H1 (cell line): Measurements from ENCODE around the gene HIC1. TPM values are rescaled to one million over a fixed set of nuclear protein-coding genes. Genes with fewer than 3 reads are reported as not detected.

Experiments used
- CTCF ChIA-PET: fragments of 300-600 bp; sonication (Branson Sonifier 250); formaldehyde crosslinking; loops from one replicate; lab custom pipeline; 2021; ENCODE audit not compliant: partially characterized antibody; lab: Charles Lee
- POLR2A ChIA-PET: fragments of 300-600 bp; sonication (Branson Sonifier 250); formaldehyde crosslinking; loops from one replicate; lab custom pipeline; 2021; ENCODE audit warnings: inconsistent platforms; ENCODE audit not compliant: partially characterized antibody; lab: Charles Lee
- DNase-seq, 2 experiments: peaks; one replicate each; pipeline versions ENCODE4 v3.0.0 to v3.0.0-alpha.2; 2010 to 2022; ENCODE audit warnings: low spot score in 2 of 2, low read depth in 1 of 2, mixed read lengths in 1 of 2
- FAIRE-seq: peaks from 2 replicates; lab custom pipeline; 2011; peaks lifted over from hg19 to GRCh38; lab: Jason Lieb, UNC
- H2AFZ ChIP-seq: 2 replicates; pipeline ENCODE4 v1.8.1; 2012; ENCODE audit warnings: low read length, inconsistent platforms
- H2AK5ac ChIP-seq: 2 replicates; pipeline ENCODE4 v1.6.1; 2013; ENCODE audit warnings: low read depth, low read length
- H2BK120ac ChIP-seq: replicated peaks from 2 replicates; pipeline ENCODE3; 2013; ENCODE audit warnings: low read depth, low read length, inconsistent platforms
- H2BK12ac ChIP-seq: 2 replicates; pipeline ENCODE4 v1.6.1; 2013; ENCODE audit warnings: low read depth, low read length
- H2BK15ac ChIP-seq: 2 replicates; pipeline ENCODE4 v1.6.1; 2013; ENCODE audit warnings: low read length
- H2BK20ac ChIP-seq: 2 replicates; pipeline ENCODE4 v1.6.1; 2013; ENCODE audit warnings: low read length
- H2BK5ac ChIP-seq: 2 replicates; pipeline ENCODE4 v1.6.1; 2013; ENCODE audit warnings: low read depth, low read length
- H3K14ac ChIP-seq: 2 replicates; pipeline ENCODE4 v1.6.1; 2013; ENCODE audit warnings: inconsistent platforms; ENCODE audit not compliant: insufficient read length
- H3K18ac ChIP-seq: 2 replicates; pipeline ENCODE4 v1.6.1; 2013; ENCODE audit warnings: low read length; ENCODE audit errors: extremely low read depth
- H3K23ac ChIP-seq: 2 replicates; pipeline ENCODE4 v1.6.1; 2013; ENCODE audit warnings: inconsistent platforms; ENCODE audit not compliant: insufficient read length
- H3K23me2 ChIP-seq: 2 replicates; pipeline ENCODE4 v1.6.1; 2013; ENCODE audit warnings: low read depth, low read length
- H3K27ac ChIP-seq: 2 replicates; pipeline ENCODE4 v1.6.1; 2011; ENCODE audit warnings: low read depth, low read length, inconsistent platforms
- H3K27me3 ChIP-seq, 4 experiments: replicated peaks in 1 of 4; 1 replicate in 1 of 4; 2 replicates in 3 of 4; pipeline versions ENCODE4 v1.6.1 to v1.8.1; 2011 to 2013; ENCODE audit warnings: low read length in 3 of 4, mild to moderate bottlenecking in 3 of 4, inconsistent platforms in 2 of 4, mixed read lengths in 2 of 4, moderate library complexity in 1 of 4; ENCODE audit not compliant: control insufficient read depth in 3 of 4, insufficient read depth in 3 of 4; ENCODE audit errors: extremely low read depth in 1 of 4
- H3K36me3 ChIP-seq, 4 experiments: 2 replicates each; pipeline versions ENCODE4 v1.6.1 to v1.8.1; 2011 to 2013; ENCODE audit warnings: mild to moderate bottlenecking in 4 of 4, low read length in 3 of 4, moderate library complexity in 2 of 4, control low read depth in 1 of 4, inconsistent platforms in 1 of 4; ENCODE audit not compliant: insufficient read depth in 4 of 4, control insufficient read depth in 2 of 4
- H3K4ac ChIP-seq: replicated peaks from 2 replicates; pipeline ENCODE3; 2013; ENCODE audit warnings: low read length, low read depth, mixed read lengths, inconsistent platforms; ENCODE audit not compliant: insufficient read length
- H3K4me1 ChIP-seq, 4 experiments: replicated peaks in 1 of 4; 1 replicate in 1 of 4; 2 replicates in 3 of 4; pipeline versions ENCODE4 v1.6.1 to v1.8.1; 2011 to 2013; ENCODE audit warnings: low read length in 3 of 4, inconsistent platforms in 2 of 4, mixed read lengths in 1 of 4; ENCODE audit not compliant: insufficient read depth in 4 of 4, control insufficient read depth in 3 of 4
- H3K4me2 ChIP-seq, 2 experiments: 2 replicates each; pipeline versions ENCODE4 v1.6.1 to v1.8.1; 2011 to 2013; ENCODE audit warnings: low read depth in 2 of 2, low read length in 2 of 2, control low read depth in 1 of 2, inconsistent platforms in 1 of 2, mild to moderate bottlenecking in 1 of 2; ENCODE audit not compliant: insufficient read depth in 1 of 2
- H3K4me3 ChIP-seq, 4 experiments: fragments of 200-600, 300-600 bp in 1 of 4; sonication (generic), shearing (Covaris generic), sonication (Bioruptor Twin) in 1 of 4; 2 replicates each; pipeline versions ENCODE4 v1.5.1 to v1.8.1; 2011 to 2016; ENCODE audit warnings: low read length in 4 of 4, low read depth in 3 of 4, control low read depth in 2 of 4, inconsistent platforms in 2 of 4, mild to moderate bottlenecking in 2 of 4, mixed read lengths in 1 of 4, moderate library complexity in 1 of 4; ENCODE audit not compliant: insufficient read depth in 2 of 4; ENCODE audit errors: extremely low read depth in 1 of 4
- H3K56ac ChIP-seq: replicated peaks from 2 replicates; pipeline ENCODE3; 2013; ENCODE audit warnings: low read depth, mild to moderate bottlenecking, mixed read lengths, low read length, inconsistent platforms; ENCODE audit not compliant: insufficient read length
- H3K79me1 ChIP-seq: 2 replicates; pipeline ENCODE4 v1.6.1; 2013; ENCODE audit warnings: low read depth, low read length, control low read depth
- H3K79me2 ChIP-seq, 2 experiments: 2 replicates each; pipeline versions ENCODE4 v1.6.1 to v1.8.1; 2012 to 2013; ENCODE audit warnings: low read length in 2 of 2, mild to moderate bottlenecking in 2 of 2, inconsistent platforms in 1 of 2; ENCODE audit not compliant: insufficient read depth in 2 of 2, control insufficient read depth in 1 of 2
- H3K9ac ChIP-seq, 4 experiments: replicated peaks in 1 of 4; 1 replicate in 1 of 4; 2 replicates in 3 of 4; pipeline versions ENCODE4 v1.6.1 to v1.8.1; 2011 to 2013; ENCODE audit warnings: low read depth in 3 of 4, low read length in 3 of 4, control low read depth in 2 of 4, mild to moderate bottlenecking in 2 of 4, moderate library complexity in 2 of 4, inconsistent platforms in 1 of 4; ENCODE audit errors: extremely low read depth in 1 of 4
- H3K9me3 ChIP-seq, 2 experiments: 2 replicates each; pipeline versions ENCODE4 v1.6.1 to v1.8.1; 2012 to 2013; ENCODE audit warnings: mild to moderate bottlenecking in 2 of 2, moderate library complexity in 2 of 2, control low read depth in 1 of 2, inconsistent platforms in 1 of 2, low read depth in 1 of 2, low read length in 1 of 2, mixed read lengths in 1 of 2; ENCODE audit not compliant: insufficient read depth in 2 of 2
- H4K20me1 ChIP-seq, 2 experiments: replicated peaks in 1 of 2; 2 replicates each; pipeline versions ENCODE3 to v1.8.1; 2011 to 2013; ENCODE audit warnings: inconsistent platforms in 2 of 2, low read length in 2 of 2, mild to moderate bottlenecking in 1 of 2; ENCODE audit not compliant: insufficient read depth in 2 of 2, control insufficient read depth in 1 of 2
- H4K5ac ChIP-seq: 2 replicates; pipeline ENCODE4 v1.6.1; 2013; ENCODE audit warnings: low read length, low read depth, mixed read lengths, inconsistent platforms; ENCODE audit not compliant: insufficient read length
- H4K8ac ChIP-seq: 2 replicates; pipeline ENCODE4 v1.8.0; 2013; ENCODE audit warnings: mild to moderate bottlenecking, moderate library complexity, low read length, inconsistent platforms; ENCODE audit not compliant: insufficient read depth; ENCODE audit errors: extremely low read depth
- H4K91ac ChIP-seq: replicated peaks from 2 replicates; pipeline ENCODE3; 2013; ENCODE audit warnings: low read length, mixed read lengths, inconsistent platforms; ENCODE audit not compliant: insufficient read length
- CREB1 ChIP-seq: IDR thresholded peaks from 2 replicates; pipeline ENCODE4 v1.6.1; 2012; ENCODE audit warnings: inconsistent platforms
- JUN ChIP-seq: IDR thresholded peaks from 2 replicates; pipeline ENCODE4 v1.6.1; 2011; ENCODE audit warnings: low read depth, mild to moderate bottlenecking, improper control_type of control experiment, low read length
- SIN3A ChIP-seq, 2 experiments: IDR thresholded peaks in 1 of 2; conservative IDR thresholded peaks in 1 of 2; 2 replicates each; pipeline ENCODE4 v1.6.1; 2011 to 2012; ENCODE audit warnings: low read length in 2 of 2, improper control_type of control experiment in 1 of 2, low read depth in 1 of 2, mild to moderate bottlenecking in 1 of 2
- SP2 ChIP-seq: IDR thresholded peaks from 2 replicates; pipeline ENCODE4 v1.6.1; 2012; ENCODE audit warnings: mild to moderate bottlenecking, low read length, inconsistent platforms
- SUZ12 ChIP-seq: fragments of 200-600 bp; sonication (generic); IDR thresholded peaks from 2 replicates; pipeline ENCODE4 v1.6.1; 2012; ENCODE audit warnings: mild to moderate bottlenecking, inconsistent platforms, low read length, moderate library complexity, mixed read lengths
- WGBS, 2 experiments: shearing (Covaris generic) in 1 of 2; methylation state at CpG; one replicate each; pipeline versions ENCODE4 v1.1.6 to v1.1.7; 2013 to 2015; ENCODE audit warnings: low lambda C conversion rate in 2 of 2, mixed read lengths in 2 of 2, inconsistent platforms in 1 of 2, low coverage in 1 of 2, missing lambda C conversion rate in 1 of 2; ENCODE audit not compliant: insufficient replicate concordance in 2 of 2, insufficient coverage in 1 of 2, insufficient read length in 1 of 2; ENCODE audit errors: extremely low coverage in 1 of 2, missing lambda C conversion rate in 1 of 2; 5-methylcytosine and 5-hydroxymethylcytosine counted together
- polyA plus RNA-seq, 7 experiments: library from polyadenylated mRNA; depleted of rRNA in 3 of 7; stranded (reverse) in 5 of 7; unstranded in 2 of 7; fragments of >200 nt in 5 of 7; fragments of 200-250 nt in 2 of 7; gene quantifications; 1 replicate in 5 of 7; 2 replicates in 1 of 7; 4 replicates in 1 of 7; pipeline versions ENCODE4 v1.2.1 to v1.2.3, GENCODE V29; 2011 to 2013; ENCODE audit warnings: missing spikeins in 2 of 7, mixed read lengths in 2 of 7
- total RNA-seq: library from RNA; stranded (reverse); fragmentation: NEBNext Ultra II Directional; extraction: Animal tissue kit (Norgen Biotek cat#: 25700); gene quantifications from 2 replicates; pipeline ENCODE4 v1.2.1, GENCODE V29; 2021
- TF ChIP-seq, protein P1 (sequence below), 3 experiments: IDR thresholded peaks; 1 replicate in 2 of 3; 2 replicates in 1 of 3; pipeline versions ENCODE4 v1.5.1 to v1.6.1; 2011; ENCODE audit warnings: low read length in 3 of 3, mild to moderate bottlenecking in 3 of 3, inconsistent platforms in 2 of 3, low read depth in 1 of 3, moderate library complexity in 1 of 3; ENCODE audit not compliant: insufficient read depth in 1 of 3; ENCODE audit errors: control extremely low read depth in 1 of 3

HIC1 gene
- total and polyA plus RNA-seq, 2 of the 8 experiments (the other 6 are each of a cell fraction or from before 2014, with no cell fraction given) = 0.06 to 0.09 TPM

DNA sequence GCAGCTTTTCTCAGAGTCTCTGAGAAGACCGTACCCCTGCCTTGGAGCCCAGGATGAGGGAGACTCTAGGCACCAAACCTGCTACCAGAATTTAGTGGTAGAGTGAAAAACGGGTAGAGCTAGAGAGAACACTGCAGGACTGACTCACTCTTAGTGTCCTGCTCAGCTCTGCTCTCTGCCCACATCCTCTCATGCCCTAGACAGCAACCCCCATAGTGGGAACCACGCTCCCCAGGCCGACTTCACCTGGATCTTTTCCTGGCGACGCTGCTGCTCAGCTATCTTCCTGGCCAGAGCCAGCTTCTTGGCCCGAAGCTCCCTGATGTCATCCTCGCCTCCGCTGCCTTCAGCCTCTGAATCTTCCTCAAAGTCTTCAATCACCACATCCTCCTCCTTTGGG, 26.7 kb downstream of the HIC1 start:
- Histone ChIP-seq H3K4me2 (no peak overlapping the region), H3K36me3 (peaks cover 0 to 7% (median 4%) of the 10 kb centered on the region in 4 experiments; a peak in 6 of 8 replicates), H3K4ac (no peak overlapping the region), H2BK5ac (no peak overlapping the region), H2BK12ac (no peak overlapping the region), H3K79me1 (no peaks in the 10 kb centered on the region), H4K20me1 (no peaks in the 10 kb centered on the region), H4K5ac (no peak overlapping the region), H3K9me3 (no peaks in the 10 kb centered on the region), H3K79me2 (no peaks in the 10 kb centered on the region), H2BK120ac (no peak overlapping the region), H3K23ac (no peak overlapping the region), H3K23me2 (no peaks in the 10 kb centered on the region), H3K9ac (no peak overlapping the region), H3K27ac (no peak overlapping the region), H2BK15ac (no peak overlapping the region), H2AK5ac (no peak overlapping the region), H3K56ac (no peak overlapping the region), H4K91ac (no peak overlapping the region), H3K18ac (no peak overlapping the region), H3K4me3 (no peak overlapping the region), H2BK20ac (no peak overlapping the region), H3K27me3 (no peaks in the 10 kb centered on the region), H3K14ac (no peak overlapping the region), H2AFZ (no peak overlapping the region), H4K8ac (no peak overlapping the region; the same call in 1 of the 2 replicates), H3K4me1 (no peaks in the 10 kb centered on the region)
- FAIRE-seq = no peak
- ChIA-PET CTCF (interaction anchor here (0.9 to 2.6 kb wide), 14 partner anchors 9 to 164 kb away, joined by 3 to 10 read pairs (median 6); partner anchors contain the start of gene HIC1), POLR2A (interaction anchor here (1.3 kb wide), 1 partner anchor 70 kb away, joined by 3 read pairs; no protein-coding TSS in a partner anchor)
- WGBS, 2 experiments = 94% methylated on average over 9 of the region's 9 CpGs; no CpG with 5 or more reads in 1 of the 2 experiments
- no peak for DNase-seq
- TF ChIP-seq, protein P1, sequence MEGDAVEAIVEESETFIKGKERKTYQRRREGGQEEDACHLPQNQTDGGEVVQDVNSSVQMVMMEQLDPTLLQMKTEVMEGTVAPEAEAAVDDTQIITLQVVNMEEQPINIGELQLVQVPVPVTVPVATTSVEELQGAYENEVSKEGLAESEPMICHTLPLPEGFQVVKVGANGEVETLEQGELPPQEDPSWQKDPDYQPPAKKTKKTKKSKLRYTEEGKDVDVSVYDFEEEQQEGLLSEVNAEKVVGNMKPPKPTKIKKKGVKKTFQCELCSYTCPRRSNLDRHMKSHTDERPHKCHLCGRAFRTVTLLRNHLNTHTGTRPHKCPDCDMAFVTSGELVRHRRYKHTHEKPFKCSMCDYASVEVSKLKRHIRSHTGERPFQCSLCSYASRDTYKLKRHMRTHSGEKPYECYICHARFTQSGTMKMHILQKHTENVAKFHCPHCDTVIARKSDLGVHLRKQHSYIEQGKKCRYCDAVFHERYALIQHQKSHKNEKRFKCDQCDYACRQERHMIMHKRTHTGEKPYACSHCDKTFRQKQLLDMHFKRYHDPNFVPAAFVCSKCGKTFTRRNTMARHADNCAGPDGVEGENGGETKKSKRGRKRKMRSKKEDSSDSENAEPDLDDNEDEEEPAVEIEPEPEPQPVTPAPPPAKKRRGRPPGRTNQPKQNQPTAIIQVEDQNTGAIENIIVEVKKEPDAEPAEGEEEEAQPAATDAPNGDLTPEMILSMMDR (IDR thresholded peaks at IDR 0.05; ENCODE audit: control extremely low read depth in 1 of 3, insufficient read depth in 1 of 3, low read depth in 1 of 3, low read length in 3 of 3) = no peak
- TF ChIP-seq CREB1 = no peak
- TF ChIP-seq SIN3A (conservative IDR thresholded peaks at IDR 0.05 in 1 of 2, IDR thresholded peaks at IDR 0.05 in 1 of 2; ENCODE audit: low read depth in 1 of 2, low read length in 2 of 2) = no peak
- TF ChIP-seq SP2 = no peak
- no peak for TF ChIP-seq SUZ12
- TF ChIP-seq JUN = no peak
